Measurements from ENCODE around the gene KRT2.

KRT2 gene

GRCh38 chr12:52630599-52631200, 21.3 kb downstream of the KRT2 start:
- H3K4me1 Mint-ChIP-seq: peaks cover 7% of the 10 kb centered on the region
- H3K4me3 Mint-ChIP-seq: no peak overlapping the region
- no peak for TF ChIP-seq CTCF (IDR thresholded peaks at IDR 0.05)
- DNase-seq: no peak
- H3K36me3 Mint-ChIP-seq (ENCODE audit: low read depth): no peaks in the 10 kb centered on the region
- H3K27ac Mint-ChIP-seq: no peak overlapping the region
- H3K9me3 Mint-ChIP-seq: no peaks in the 10 kb centered on the region
- peaks cover 12% of the 10 kb centered on the region for H3K27me3 Mint-ChIP-seq (ENCODE audit: low read depth, poor library complexity)

GRCh38 chr12:52630008-52630500, 22.0 kb downstream of the KRT2 start:
- peaks cover 12% of the 10 kb centered on the region for H3K27me3 Mint-ChIP-seq (ENCODE audit: low read depth, poor library complexity)
- no peaks in the 10 kb centered on the region for H3K36me3 Mint-ChIP-seq (ENCODE audit: low read depth)
- no peak overlapping the region for H3K27ac Mint-ChIP-seq
- H3K4me3 Mint-ChIP-seq: no peak overlapping the region
- no peak for DNase-seq
- H3K9me3 Mint-ChIP-seq: no peaks in the 10 kb centered on the region
- peaks cover 7% of the 10 kb centered on the region for H3K4me1 Mint-ChIP-seq
- TF ChIP-seq CTCF (IDR thresholded peaks at IDR 0.05): no peak

GRCh38 chr12:52629281-52630007, 22.6 kb downstream of the KRT2 start:
- no peak for TF ChIP-seq CTCF (IDR thresholded peaks at IDR 0.05)
- peaks cover 7% of the 10 kb centered on the region for H3K4me1 Mint-ChIP-seq
- H3K27me3 Mint-ChIP-seq (ENCODE audit: low read depth, poor library complexity): peaks cover 10% of the 10 kb centered on the region
- no peak overlapping the region for H3K4me3 Mint-ChIP-seq
- H3K36me3 Mint-ChIP-seq (ENCODE audit: low read depth): no peaks in the 10 kb centered on the region
- H3K9me3 Mint-ChIP-seq: no peaks in the 10 kb centered on the region
- no peak for DNase-seq
- no peak overlapping the region for H3K27ac Mint-ChIP-seq

- no peak for TF ChIP-seq CTCF (IDR thresholded peaks at IDR 0.05)
- no peak overlapping the region for H3K27ac Mint-ChIP-seq
- H3K27me3 Mint-ChIP-seq (ENCODE audit: low read depth, poor library complexity): peaks cover 4% of the 10 kb centered on the region
- H3K4me3 Mint-ChIP-seq: no peak overlapping the region
- peaks cover 7% of the 10 kb centered on the region for H3K4me1 Mint-ChIP-seq
- H3K36me3 Mint-ChIP-seq (ENCODE audit: low read depth): no peaks in the 10 kb centered on the region
- DNase-seq: no peak
- no peaks in the 10 kb centered on the region for H3K9me3 Mint-ChIP-seq
Observed at GRCh38 chr12:52628841-52629240, 23.2 kb downstream of the KRT2 start.

GRCh38 chr12:52628111-52628507, 23.9 kb downstream of the KRT2 start:
- no peaks in the 10 kb centered on the region for H3K36me3 Mint-ChIP-seq (ENCODE audit: low read depth)
- no peak for TF ChIP-seq CTCF (IDR thresholded peaks at IDR 0.05)
- peaks cover under 1% of the 10 kb centered on the region for H3K9me3 Mint-ChIP-seq
- H3K27me3 Mint-ChIP-seq (ENCODE audit: low read depth, poor library complexity): peaks cover 3% of the 10 kb centered on the region
- DNase-seq: no peak
- H3K4me3 Mint-ChIP-seq: no peak overlapping the region
- no peak overlapping the region for H3K27ac Mint-ChIP-seq
- H3K4me1 Mint-ChIP-seq: peaks cover 7% of the 10 kb centered on the region
